ENCODE data around the gene RASA3.
"Not testable (repeated sequence)": the region's sequence is repeated elsewhere in the genome, so short reads cannot be mapped to it uniquely, and the experiment has no call there.

GRCh38 chr13:114158869-114159666 is 26.6 kb upstream of the RASA3 start:
- TF ChIP-seq CTCF (IDR thresholded peaks at IDR 0.05; ENCODE audit: low read length); EZH2 (optimal IDR thresholded peaks at IDR 0.05; ENCODE audit: low read depth, low read length): not testable (repeated sequence)

Measured in MM.1S (cell line).